ENCODE measurements around the gene TOM1L2.

- TF ChIP-seq CTCF (IDR thresholded peaks at IDR 0.05) (no peak), POLR2A (IDR thresholded peaks at IDR 0.05) (no peak), POLR2AphosphoS5 (IDR thresholded peaks at IDR 0.05) (no peak)
Measured at GRCh38 chr17:18019838-18020154, 47.6 kb upstream of the TOM1L2 start.

Data from breast epithelium (tissue), 3 donors.